BJ (cell line): ENCODE measurements around the gene CFAP74. TPM values are rescaled to one million over a fixed set of nuclear protein-coding genes. Genes with fewer than 3 reads are reported as not detected.

Experiments
- CTCF ChIA-PET: fragments of 350-600 bp; formaldehyde crosslinking; extraction: SDS; loops from one replicate; lab custom pipeline; 2021; ENCODE audit warnings: antibody characterized with exemption, inconsistent platforms; lab: Yijun Ruan, JAX
- POLR2A ChIA-PET: fragments of 300-600 bp; sonication (Branson Sonifier 250); formaldehyde crosslinking; extraction: SDS; loops from one replicate; lab custom pipeline; 2021; ENCODE audit warnings: antibody characterized with exemption; lab: Charles Lee
- DNase-seq: peaks from one replicate; pipeline ENCODE4 v3.0.0-alpha.2; 2011; ENCODE audit warnings: low read depth
- H3K27me3 ChIP-seq: 2 replicates; pipeline ENCODE4 v1.6.0; 2011; ENCODE audit warnings: low read length; ENCODE audit not compliant: control insufficient read depth, insufficient read depth
- H3K36me3 ChIP-seq: 2 replicates; pipeline ENCODE4 v1.5.1; 2011; ENCODE audit warnings: low read length; ENCODE audit not compliant: control insufficient read depth, insufficient read depth
- H3K4me3 ChIP-seq: 2 replicates; pipeline ENCODE4 v1.5.1; 2011; ENCODE audit warnings: low read depth, mild to moderate bottlenecking, control low read depth, low read length
- polyA plus RNA-seq: library from polyadenylated mRNA; depleted of rRNA; stranded (reverse); fragments of >200 nt; gene quantifications from 2 replicates; pipeline ENCODE4 v1.2.3, GENCODE V29; 2011
- TF ChIP-seq, protein P1 (sequence below): IDR thresholded peaks from 2 replicates; pipeline ENCODE4 v1.5.1; 2011; ENCODE audit warnings: low read depth, mild to moderate bottlenecking, control low read depth, inconsistent platforms, low read length, moderate library complexity; ENCODE audit not compliant: insufficient read depth

The CFAP74 gene
- polyA plus RNA-seq, 1 experiment = not detected

GRCh38 chr1:1929639-1930545, 73.7 kb downstream of the CFAP74 start:
- no peak for DNase-seq
- CTCF ChIA-PET = interaction anchor here (0.7 to 2.4 kb wide), 2 partner anchors 14 to 115 kb away, joined by 4 to 11 read pairs; no protein-coding TSS in a partner anchor
- Histone ChIP-seq H3K27me3 (no peaks in the 10 kb centered on the region), H3K36me3 (no peaks in the 10 kb centered on the region), H3K4me3 (no peak overlapping the region)
- POLR2A ChIA-PET = no interaction called here
- TF ChIP-seq, protein P1, sequence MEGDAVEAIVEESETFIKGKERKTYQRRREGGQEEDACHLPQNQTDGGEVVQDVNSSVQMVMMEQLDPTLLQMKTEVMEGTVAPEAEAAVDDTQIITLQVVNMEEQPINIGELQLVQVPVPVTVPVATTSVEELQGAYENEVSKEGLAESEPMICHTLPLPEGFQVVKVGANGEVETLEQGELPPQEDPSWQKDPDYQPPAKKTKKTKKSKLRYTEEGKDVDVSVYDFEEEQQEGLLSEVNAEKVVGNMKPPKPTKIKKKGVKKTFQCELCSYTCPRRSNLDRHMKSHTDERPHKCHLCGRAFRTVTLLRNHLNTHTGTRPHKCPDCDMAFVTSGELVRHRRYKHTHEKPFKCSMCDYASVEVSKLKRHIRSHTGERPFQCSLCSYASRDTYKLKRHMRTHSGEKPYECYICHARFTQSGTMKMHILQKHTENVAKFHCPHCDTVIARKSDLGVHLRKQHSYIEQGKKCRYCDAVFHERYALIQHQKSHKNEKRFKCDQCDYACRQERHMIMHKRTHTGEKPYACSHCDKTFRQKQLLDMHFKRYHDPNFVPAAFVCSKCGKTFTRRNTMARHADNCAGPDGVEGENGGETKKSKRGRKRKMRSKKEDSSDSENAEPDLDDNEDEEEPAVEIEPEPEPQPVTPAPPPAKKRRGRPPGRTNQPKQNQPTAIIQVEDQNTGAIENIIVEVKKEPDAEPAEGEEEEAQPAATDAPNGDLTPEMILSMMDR = no peak

GRCh38 chr1:1929102-1929638, 74.4 kb downstream of the CFAP74 start:
- no peak for DNase-seq
- Histone ChIP-seq H3K4me3 (no peak overlapping the region), H3K36me3 (no peaks in the 10 kb centered on the region), H3K27me3 (no peaks in the 10 kb centered on the region)
- ChIA-PET POLR2A (no interaction called here), CTCF (interaction anchor here (2.4 kb wide), 1 partner anchor 15 kb away, joined by 11 read pairs; no protein-coding TSS in a partner anchor)
- TF ChIP-seq, protein P1 = no peak

DNA sequence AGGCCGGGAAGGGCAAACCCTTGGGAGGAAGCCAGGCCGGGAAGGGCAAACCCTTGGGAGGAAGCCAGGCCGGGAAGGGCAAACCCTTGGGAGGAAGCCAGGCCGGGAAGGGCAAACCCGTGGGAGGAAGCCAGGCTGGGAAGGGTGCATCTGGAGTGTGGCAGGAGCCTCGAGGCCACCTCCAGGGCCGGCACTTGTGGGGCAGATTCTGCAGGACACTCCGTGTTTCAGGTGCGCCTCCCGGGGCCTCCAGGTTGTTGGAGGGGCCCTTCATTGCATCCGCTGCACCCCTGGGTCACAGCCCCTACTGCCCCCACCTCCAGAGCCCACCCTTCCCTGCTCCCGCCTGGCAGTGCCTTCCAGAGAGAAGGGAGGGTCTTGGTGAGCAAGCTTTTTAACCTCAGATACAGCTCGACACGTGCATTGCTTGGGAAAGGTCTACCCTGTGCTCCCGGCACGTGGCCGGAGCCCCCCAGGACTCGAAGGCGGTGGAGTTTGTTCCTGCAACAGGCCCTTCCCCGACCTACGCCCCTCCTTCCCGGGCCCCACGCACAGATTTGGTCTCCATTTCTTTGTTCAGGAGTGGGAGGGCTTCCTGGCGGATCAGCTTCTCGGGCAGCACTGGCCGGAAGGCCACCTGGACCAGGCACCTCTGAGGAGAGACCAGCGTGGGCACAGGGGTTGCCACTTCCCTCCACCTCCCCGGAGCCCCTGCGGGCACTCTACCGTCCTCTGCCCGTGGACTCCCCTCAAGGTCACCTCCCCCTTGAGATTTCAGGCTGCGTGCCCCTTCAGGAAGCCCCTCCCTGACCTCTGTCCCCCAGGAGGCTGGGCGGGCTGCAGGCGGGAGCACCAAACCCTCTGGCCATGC, 75.1 kb downstream of the CFAP74 start:
- Histone ChIP-seq H3K36me3 (no peaks in the 10 kb centered on the region), H3K27me3 (no peaks in the 10 kb centered on the region), H3K4me3 (no peak overlapping the region)
- TF ChIP-seq, protein P1 = no peak
- ChIA-PET POLR2A (no interaction called here), CTCF (no interaction called here)
- DNase-seq = no peak

GRCh38 chr1:1927751-1928150, 75.8 kb downstream of the CFAP74 start:
- no peak for DNase-seq
- Histone ChIP-seq H3K36me3 (no peaks in the 10 kb centered on the region), H3K27me3 (no peaks in the 10 kb centered on the region), H3K4me3 (no peak overlapping the region)
- POLR2A ChIA-PET = no interaction called here
- CTCF ChIA-PET = no interaction called here
- TF ChIP-seq, protein P1 = no peak
